Ovary (tissue), 9 donors: ENCODE data around the gene KDM1A. TPM values are rescaled to one million over a fixed set of nuclear protein-coding genes. Genes with fewer than 3 reads are reported as not detected.

ENCODE experiments used
- DNase-seq, 5 donors: peaks; one replicate each; pipeline ENCODE4 v3.0.0-alpha.2; 2019 to 2020
- H3K27ac ChIP-seq, 2 donors: fragments of 200-600 bp; one replicate each; pipeline versions ENCODE4 v1.5.1 to v1.8.0; 2019 to 2022
- H3K27me3 ChIP-seq: fragments of 200-600 bp; one replicate; pipeline ENCODE4 v1.8.0; 2022
- H3K36me3 ChIP-seq: fragments of 200-600 bp; sonication (generic); one replicate; pipeline ENCODE4 v1.5.1; 2019
- H3K4me1 ChIP-seq: one replicate; pipeline ENCODE4 v1.8.1; 2013; ENCODE audit warnings: mild to moderate bottlenecking, moderate library complexity; ENCODE audit not compliant: insufficient read depth
- H3K4me3 ChIP-seq: fragments of 200-600 bp; sonication (generic); one replicate; pipeline ENCODE4 v1.5.1; 2017
- H3K9me3 ChIP-seq, 2 donors: fragments of 200-600 bp in 1 of 2; sonication (generic) in 1 of 2; one replicate each; pipeline versions ENCODE4 v1.5.1 to v1.8.1; 2013 to 2019; ENCODE audit warnings: mild to moderate bottlenecking in 1 of 2, moderate library complexity in 1 of 2
- CTCF ChIP-seq, 3 donors: fragments of 450-650 bp in 2 of 3; fragments of 200-600 bp in 1 of 3; IDR thresholded peaks; one replicate each; pipeline versions ENCODE4 v1.5.1 to v1.8.0; 2016 to 2022; ENCODE audit warnings: antibody characterized with exemption in 3 of 3, mild to moderate bottlenecking in 1 of 3
- EP300 ChIP-seq: sonication (generic); formaldehyde crosslinking; IDR thresholded peaks from one replicate; pipeline ENCODE4 v1.6.1; 2017; ENCODE audit warnings: antibody characterized with exemption
- POLR2A ChIP-seq: fragments of 450-650 bp; IDR thresholded peaks from one replicate; pipeline ENCODE4 v1.6.1; 2017; ENCODE audit warnings: antibody characterized with exemption, mild to moderate bottlenecking, moderate library complexity
- WGBS, 3 donors: extraction: QIAGEN DNeasy Blood & Tissue Kit in 1 of 3; methylation state at CpG; one replicate each; pipeline versions ENCODE4 v1.1.5 to v1.1.7; 2013 to 2017; 5-methylcytosine and 5-hydroxymethylcytosine counted together
- intact Hi-C, 4 donors: fragments of 100-400 bp; cut with DNase I; formaldehyde crosslinking; loops; one replicate each; pipeline versions ENCODE4 v1.11.0 to v1.15.1; 2022 to 2023
- polyA plus RNA-seq, 2 donors: library from polyadenylated mRNA; stranded (reverse); fragments of 200-250 nt in 1 of 2; fragments of 350-450 nt in 1 of 2; fragmentation: Illumina TruSeq in 1 of 2; extraction: RNeasy Lipid Tissue Mini Kit (QIAGEN cat#74804) in 1 of 2; gene quantifications; one replicate each; pipeline ENCODE4 v1.2.3, GENCODE V29; 2013 to 2014
- total RNA-seq, 7 donors: library from RNA; depleted of rRNA in 2 of 7; stranded (reverse); fragments of >200 nt in 2 of 7; fragmentation: NEBNext Ultra II Directional in 3 of 7; extraction: Animal tissue kit (Norgen Biotek cat#: 25700) in 3 of 7; gene quantifications; one replicate each; pipeline versions ENCODE4 v1.1.0 to v1.2.4, GENCODE V29; 2016 to 2023
- donor health status: DM: no; HTN: no; CAD: no; lungs with moderate emphysema.
- donor health status: DM: no; HTN: no; CAD: no.
- donor health status: Bipolar disorder and iron deficiency.
- donor health status: DM: yes; HTN: yes; CAD: no.
- donor health status: DM: no; HTN: no; CAD: no.
- donor health status: DM: yes; HTN: yes; CAD: no.

Gene KDM1A
- total and polyA plus RNA-seq, 9 donors, result 45.7 to 76.1 (median 65.7) TPM

GRCh38 chr1:22972760-22973159, 46.5 kb upstream of the KDM1A start, which contains the start of gene LACTBL1:
TSS of gene LACTBL1 (minus strand) at chr1:22972866. CDS start at chr1:22972316, 550 bp downstream.
- intact Hi-C loops, result no loop called here

GRCh38 chr1:22975694-22976093, 43.6 kb upstream of the KDM1A start:
- DNase-seq, result no peak
- Histone ChIP-seq H3K27ac (no peak overlapping the region), H3K27me3 (no peaks in the 10 kb centered on the region), H3K9me3 (no peaks in the 10 kb centered on the region), H3K36me3 (no peaks in the 10 kb centered on the region), H3K4me3 (no peak overlapping the region), H3K4me1 (no peaks in the 10 kb centered on the region)
- intact Hi-C loops, result no loop called here
- no peak for TF ChIP-seq CTCF (IDR thresholded peaks at IDR 0.05)
- no peak for TF ChIP-seq POLR2A
- no peak for TF ChIP-seq EP300
- WGBS, 3 donors, result 56 to 73% (median 71%) methylated on average over 3 of the region's 3 CpGs

More at GRCh38 chr1:22972760-22973159, 46.5 kb upstream of the KDM1A start, which contains the start of gene LACTBL1:
- Histone ChIP-seq H3K27ac (no peak within 1 kb of the TSS), H3K4me1 (no peaks in the 10 kb centered on the region), H3K27me3 (no peaks in the 10 kb centered on the region), H3K9me3 (no peaks in the 10 kb centered on the region), H3K4me3 (no peak within 1 kb of the TSS), H3K36me3 (no peaks in the 10 kb centered on the region)
- TF ChIP-seq EP300 (no peak), CTCF (IDR thresholded peaks at IDR 0.05) (no peak), POLR2A (no peak)
- DNase-seq, result no peak
- 83 to 91% (median 90%) methylated on average over 5 of the region's 5 CpGs for WGBS, 3 donors

GRCh38 chr1:22976127-22976460, 43.2 kb upstream of the KDM1A start:
- Histone ChIP-seq H3K4me3 (no peak overlapping the region), H3K9me3 (no peaks in the 10 kb centered on the region), H3K27ac (no peak overlapping the region), H3K27me3 (no peaks in the 10 kb centered on the region), H3K36me3 (no peaks in the 10 kb centered on the region), H3K4me1 (no peaks in the 10 kb centered on the region)
- no peak for TF ChIP-seq POLR2A
- TF ChIP-seq EP300, result no peak
- no peak for TF ChIP-seq CTCF (IDR thresholded peaks at IDR 0.05)
- intact Hi-C loops, result no loop called here
- WGBS, 3 donors, result 57 to 73% (median 64%) methylated on average over 4 of the region's 4 CpGs
- DNase-seq, result no peak

GRCh38 chr1:22976461-22977243, 42.6 kb upstream of the KDM1A start:
- H3K27me3 ChIP-seq, result no peaks in the 10 kb centered on the region
- peak in 2 of 5 donors; percentile 18 to 39 for DNase-seq
- H3K4me3 ChIP-seq, result no peak overlapping the region
- H3K27ac ChIP-seq, result no peak overlapping the region
- intact Hi-C loops, result no loop called here
- no peaks in the 10 kb centered on the region for H3K4me1 ChIP-seq
- no peaks in the 10 kb centered on the region for H3K9me3 ChIP-seq
- no peak for TF ChIP-seq POLR2A
- no peak for TF ChIP-seq EP300
- TF ChIP-seq CTCF (IDR thresholded peaks at IDR 0.05), result no peak
- no peaks in the 10 kb centered on the region for H3K36me3 ChIP-seq
- 33 to 34% (median 33%) methylated on average over 9 of the region's 9 CpGs for WGBS, 3 donors
